ENCODE data around the gene VANGL1. TPM values are rescaled to one million over a fixed set of nuclear protein-coding genes. Genes with fewer than 3 reads are reported as not detected.

The VANGL1 gene
- total and polyA plus RNA-seq, 2 of the 4 experiments (the other 2 are of a cell fraction): 6.1 to 6.7 TPM

GRCh38 chr1:115682792-115683191, 41.0 kb downstream of the VANGL1 start:
- H3K4me3 ChIP-seq (ENCODE audit: insufficient read depth, low read depth, low read length): no peak overlapping the region
- CTCF ChIA-PET: no interaction called here
- 100% methylated on average over 1 of the region's 4 CpGs; no CpG with 5 or more reads in 1 of the 2 experiments for WGBS, 2 experiments (ENCODE audit: extremely low coverage in 2 of 2, insufficient read length in 1 of 2)

More at GRCh38 chr1:115682792-115683191, 41.0 kb downstream of the VANGL1 start:
- Histone ChIP-seq H2BK120ac (ENCODE audit: low read depth, low read length) (no peak overlapping the region), H3K56ac (ENCODE audit: extremely low read depth, insufficient read depth, low read length) (no peak overlapping the region), H3K18ac (ENCODE audit: low read depth, low read length) (no peak overlapping the region), H3K9me1 (ENCODE audit: insufficient read depth, low read length) (peaks cover 7% of the 10 kb centered on the region), H3K27ac (ENCODE audit: insufficient read depth, low read length) (no peak overlapping the region), H4K91ac (ENCODE audit: insufficient read depth, low read depth, low read length) (no peak overlapping the region), H4K8ac (ENCODE audit: low read depth in 2 of 2, low read length in 2 of 2) (no peak overlapping the region), H2BK5ac (ENCODE audit: low read depth, low read length, poor library complexity, severe bottlenecking) (no peak overlapping the region), H2BK20ac (ENCODE audit: low read depth, low read length) (no peak overlapping the region), H3K4ac (ENCODE audit: low read depth, low read length) (no peak overlapping the region), H3K23ac (ENCODE audit: low read depth, low read length) (no peak overlapping the region), H3K4me1 (ENCODE audit: control insufficient read depth, insufficient read depth, low read length) (peaks cover 9% of the 10 kb centered on the region), H3K79me1 (ENCODE audit: low read depth in 1 of 2, low read length in 2 of 2) (peaks cover 0 to 12% of the 10 kb centered on the region in 2 experiments; a peak in 1 of 4 replicates), H3K27me3 (ENCODE audit: control insufficient read depth, insufficient read depth, low read length) (no peaks in the 10 kb centered on the region), H2AFZ (replicated peaks; ENCODE audit: low read length, poor library complexity) (no peak overlapping the region), H3K9me3 (ENCODE audit: control insufficient read depth, insufficient read depth, low read length) (no peaks in the 10 kb centered on the region), H2AK5ac (ENCODE audit: low read depth, low read length) (no peak overlapping the region), H3K4me2 (ENCODE audit: low read depth, low read length) (no peak overlapping the region), H3K9ac (ENCODE audit: low read depth, low read length) (no peak overlapping the region), H2BK15ac (ENCODE audit: low read depth, low read length) (no peak overlapping the region), H4K20me1 (ENCODE audit: insufficient read depth, low read length) (no peaks in the 10 kb centered on the region), H3K36me3 (ENCODE audit: control insufficient read depth, insufficient read depth, low read length) (peaks cover 12% of the 10 kb centered on the region), H4K5ac (ENCODE audit: low read depth, low read length) (no peak overlapping the region), H2AK9ac (replicated peaks; ENCODE audit: low read depth, low read length, poor library complexity) (no peak overlapping the region), H3K14ac (replicated peaks; ENCODE audit: low read depth, low read length) (no peak overlapping the region)
- DNase-seq: no peak
- dilution Hi-C loops (cut with HindIII; ENCODE audit: low sequenced_read_pairs, unreplicated experiment): no loop called here
- TF ChIP-seq MAZ (IDR thresholded peaks at IDR 0.05; ENCODE audit: borderline replicate concordance, low read depth, low read length) (no peak), MAFK (IDR thresholded peaks at IDR 0.05; ENCODE audit: low read depth, low read length) (no peak), RCOR1 (IDR thresholded peaks at IDR 0.05; ENCODE audit: insufficient replicate concordance, low read length) (no peak), FOS (IDR thresholded peaks at IDR 0.05; ENCODE audit: low read depth, low read length) (no peak), NFE2L2 (IDR thresholded peaks at IDR 0.05; ENCODE audit: low read depth, low read length) (no peak), ELK1 (IDR thresholded peaks at IDR 0.05; ENCODE audit: borderline replicate concordance, low read depth, low read length) (no peak), POLR2A (IDR thresholded peaks at IDR 0.05; ENCODE audit: low read depth, low read length) (no peak), BHLHE40 (IDR thresholded peaks at IDR 0.05; ENCODE audit: low read depth, low read length) (no peak), RFX5 (IDR thresholded peaks at IDR 0.05; ENCODE audit: low read depth, low read length) (no peak), CTCF (conservative IDR thresholded peaks at IDR 0.05; ENCODE audit: low read depth, low read length) (no peak), RAD21 (IDR thresholded peaks at IDR 0.05; ENCODE audit: low read length) (no peak), CHD1 (IDR thresholded peaks at IDR 0.05; ENCODE audit: low read depth, low read length) (no peak), MXI1 (IDR thresholded peaks at IDR 0.05; ENCODE audit: borderline replicate concordance, low read depth, low read length) (no peak), CEBPB (IDR thresholded peaks at IDR 0.05; ENCODE audit: low read depth, low read length) (no peak), USF2 (IDR thresholded peaks at IDR 0.05; ENCODE audit: low read depth, low read length) (no peak), SMC3 (IDR thresholded peaks at IDR 0.05; ENCODE audit: low read depth, low read length) (no peak)
- POLR2A ChIA-PET (ENCODE audit: unreplicated experiment): no interaction called here
- in situ Hi-C loops (cut with MboI; ENCODE audit: low sequenced_read_pairs): no loop called here
- ATAC-seq (ENCODE audit: low read depth): no peak
- no TSS peak for BruUV-seq (replicated peaks)
- intact Hi-C loops (cut with micrococcal nuclease): no loop called here
